ENCODE results near the gene NFATC3. TPM values are rescaled to one million over a fixed set of nuclear protein-coding genes. Genes with fewer than 3 reads are reported as not detected.
"Not testable (repeated sequence)": the region's sequence is repeated elsewhere in the genome, so short reads cannot be mapped to it uniquely, and the experiment has no call there.

Gene NFATC3
- total RNA-seq, 4 donors from 2014 or later = 39.5 to 54.5 (median 45.6) TPM

GRCh38 chr16:68096491-68096890 is 11.3 kb downstream of the NFATC3 start:
- no peak for TF ChIP-seq CTCF (IDR thresholded peaks at IDR 0.05)
- no peak for ATAC-seq (ENCODE audit: low FRiP score)
- no peak for DNase-seq (ENCODE audit: low spot score)

GRCh38 chr16:68097088-68097487 is 11.9 kb downstream of the NFATC3 start:
- no peak for TF ChIP-seq CTCF (IDR thresholded peaks at IDR 0.05)
- ATAC-seq (ENCODE audit: low FRiP score) = no peak
- no peak for DNase-seq (ENCODE audit: low spot score)

GRCh38 chr16:68097895-68098294 is 12.7 kb downstream of the NFATC3 start:
- DNase-seq (ENCODE audit: low spot score) (no peak), ATAC-seq (ENCODE audit: low FRiP score) (no peak)
- TF ChIP-seq CTCF (IDR thresholded peaks at IDR 0.05) = no peak

GRCh38 chr16:68100488-68100887 is 15.3 kb downstream of the NFATC3 start:
- no peak for DNase-seq (ENCODE audit: low spot score)
- no peak for ATAC-seq (ENCODE audit: low FRiP score)
- no peak for TF ChIP-seq CTCF (IDR thresholded peaks at IDR 0.05)

GRCh38 chr16:68105611-68106010 is 20.4 kb downstream of the NFATC3 start:
- no peak for TF ChIP-seq CTCF (IDR thresholded peaks at IDR 0.05)
- no peak for ATAC-seq (ENCODE audit: low FRiP score)
- no peak for DNase-seq (ENCODE audit: low spot score)

GRCh38 chr16:68107230-68107928 is 22.2 kb downstream of the NFATC3 start:
- ATAC-seq (ENCODE audit: low FRiP score); DNase-seq (ENCODE audit: low spot score): not testable (repeated sequence)

GRCh38 chr16:68109156-68109555 is 24.0 kb downstream of the NFATC3 start:
- ATAC-seq (ENCODE audit: low FRiP score); DNase-seq (ENCODE audit: low spot score): not testable (repeated sequence)

GRCh38 chr16:68110611-68111010 is 25.4 kb downstream of the NFATC3 start:
- ATAC-seq (ENCODE audit: low FRiP score); DNase-seq (ENCODE audit: low spot score): not testable (repeated sequence)

- DNase-seq (ENCODE audit: low spot score) (no peak), ATAC-seq (ENCODE audit: low FRiP score) (no peak)
These were observed 26.2 kb downstream of the NFATC3 start for GRCh38 chr16:68111379-68111778.

More at GRCh38 chr16:68111379-68111778, 26.2 kb downstream of the NFATC3 start:
- TF ChIP-seq CTCF (IDR thresholded peaks at IDR 0.05) = no peak

Measured in omental fat pad (tissue), 4 donors.